GM13977 (cell line): Measurements from ENCODE around the gene OTOGL.
"Not testable (repeated sequence)": the region's sequence is repeated elsewhere in the genome, so short reads cannot be mapped to it uniquely, and the experiment has no call there.

ENCODE experiments used
- DNase-seq: peaks from one replicate; pipeline ENCODE4 v3.0.0; 2012; ENCODE audit warnings: low spot score
- in situ Hi-C: fragments of 300-500 bp; cut with MboI; formaldehyde crosslinking; loops from one replicate; pipeline ENCODE4 v1.12.0; 2022; ENCODE audit warnings: low sequenced_read_pairs, low pct_unique_long_range_greater_than_20kb, mixed read lengths, inconsistent platforms; ENCODE audit not compliant: unreplicated experiment
- TF ChIP-seq, protein P1 (sequence below): IDR thresholded peaks from 2 replicates; pipeline ENCODE4 v1.5.1; 2012; ENCODE audit warnings: mild to moderate bottlenecking, control low read depth; ENCODE audit not compliant: insufficient read depth; ENCODE audit errors: extremely low read depth, missing control alignments

OTOGL gene

DNA sequence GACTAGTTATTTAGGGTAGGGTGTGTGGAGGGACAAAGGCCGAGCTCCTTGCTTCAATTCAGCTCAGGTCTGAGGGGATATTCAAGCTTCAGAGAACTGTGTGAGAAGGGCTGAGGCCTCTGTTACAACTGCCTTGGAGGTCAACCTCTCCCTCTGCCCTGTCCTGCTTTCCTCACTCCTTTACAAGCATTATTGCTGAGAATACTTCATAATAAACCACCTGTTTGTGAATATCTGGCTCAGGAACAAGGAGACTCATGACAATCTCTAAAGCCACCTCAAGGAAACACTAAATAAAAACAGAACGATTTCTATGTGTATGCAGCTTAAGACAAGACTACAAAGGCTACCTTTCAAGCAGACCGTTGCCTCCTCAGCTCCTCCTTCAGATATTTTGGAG lies 21.7 kb downstream of the OTOGL start:
- in situ Hi-C loops, result no loop called here
- TF ChIP-seq, protein P1, sequence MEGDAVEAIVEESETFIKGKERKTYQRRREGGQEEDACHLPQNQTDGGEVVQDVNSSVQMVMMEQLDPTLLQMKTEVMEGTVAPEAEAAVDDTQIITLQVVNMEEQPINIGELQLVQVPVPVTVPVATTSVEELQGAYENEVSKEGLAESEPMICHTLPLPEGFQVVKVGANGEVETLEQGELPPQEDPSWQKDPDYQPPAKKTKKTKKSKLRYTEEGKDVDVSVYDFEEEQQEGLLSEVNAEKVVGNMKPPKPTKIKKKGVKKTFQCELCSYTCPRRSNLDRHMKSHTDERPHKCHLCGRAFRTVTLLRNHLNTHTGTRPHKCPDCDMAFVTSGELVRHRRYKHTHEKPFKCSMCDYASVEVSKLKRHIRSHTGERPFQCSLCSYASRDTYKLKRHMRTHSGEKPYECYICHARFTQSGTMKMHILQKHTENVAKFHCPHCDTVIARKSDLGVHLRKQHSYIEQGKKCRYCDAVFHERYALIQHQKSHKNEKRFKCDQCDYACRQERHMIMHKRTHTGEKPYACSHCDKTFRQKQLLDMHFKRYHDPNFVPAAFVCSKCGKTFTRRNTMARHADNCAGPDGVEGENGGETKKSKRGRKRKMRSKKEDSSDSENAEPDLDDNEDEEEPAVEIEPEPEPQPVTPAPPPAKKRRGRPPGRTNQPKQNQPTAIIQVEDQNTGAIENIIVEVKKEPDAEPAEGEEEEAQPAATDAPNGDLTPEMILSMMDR, result no peak
- DNase-seq, result no peak

- TF ChIP-seq, protein P1, result no peak
- in situ Hi-C loops, result no loop called here
- DNase-seq, result no peak
Observed at GRCh38 chr12:80121661-80122060, 22.3 kb downstream of the OTOGL start.

DNA sequence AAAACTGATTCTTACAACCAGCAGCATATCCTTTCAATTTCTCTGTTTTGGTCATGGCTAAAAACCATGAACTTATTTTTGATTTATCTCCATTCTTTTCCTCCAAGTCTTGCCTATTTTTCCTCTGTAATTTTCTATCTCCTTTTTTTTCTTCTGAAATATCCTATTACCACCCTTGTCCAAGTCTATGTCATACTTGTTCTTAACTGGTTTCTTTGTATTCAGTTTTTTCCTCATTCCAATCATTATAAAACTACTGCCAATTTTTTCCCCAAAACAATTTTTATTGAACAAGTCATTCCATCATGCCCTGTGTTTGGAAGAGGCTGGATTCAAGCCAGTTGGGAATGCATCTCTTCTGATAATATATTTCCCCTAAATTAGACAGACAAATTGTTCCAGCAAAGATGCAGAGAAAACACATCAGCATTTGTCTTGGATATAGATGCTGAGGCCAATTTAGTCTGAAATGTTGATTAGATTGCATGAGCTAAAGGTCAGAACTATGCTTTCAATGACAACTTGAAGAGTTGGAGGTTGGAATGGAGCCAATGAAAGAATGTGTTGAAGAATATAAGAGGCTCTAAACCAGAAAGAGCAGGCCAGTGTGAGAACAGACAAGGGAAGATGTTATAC lies 30.7 kb downstream of the OTOGL start:
- in situ Hi-C loops, result no loop called here
- TF ChIP-seq, protein P1, result no peak
- DNase-seq, result no peak

DNA sequence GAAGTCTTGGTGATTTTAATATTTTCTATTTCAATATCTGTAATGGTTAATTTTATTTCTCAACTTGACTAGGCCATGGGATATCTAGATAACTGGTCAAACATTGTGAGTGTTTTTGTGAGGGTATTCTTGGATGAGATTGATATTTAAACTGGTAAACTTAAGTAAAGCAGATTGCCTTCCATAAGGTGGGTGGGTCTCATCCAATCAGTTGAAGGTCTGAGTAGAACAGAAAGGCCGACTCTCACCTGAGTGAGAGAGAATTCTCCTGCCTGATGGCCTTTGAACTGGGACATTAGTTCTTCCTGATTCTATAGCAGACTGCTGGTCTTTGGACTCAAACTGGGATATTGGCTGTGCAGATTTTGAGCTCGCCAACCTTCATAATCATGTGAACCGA lies 36.3 kb downstream of the OTOGL start:
- in situ Hi-C loops, result no loop called here
- TF ChIP-seq, protein P1, result no peak
- no peak for DNase-seq

- TF ChIP-seq, protein P1, result no peak
- no peak for DNase-seq
- in situ Hi-C loops, result no loop called here
Observed at GRCh38 chr12:80140005-80140404, 40.7 kb downstream of the OTOGL start.

DNA sequence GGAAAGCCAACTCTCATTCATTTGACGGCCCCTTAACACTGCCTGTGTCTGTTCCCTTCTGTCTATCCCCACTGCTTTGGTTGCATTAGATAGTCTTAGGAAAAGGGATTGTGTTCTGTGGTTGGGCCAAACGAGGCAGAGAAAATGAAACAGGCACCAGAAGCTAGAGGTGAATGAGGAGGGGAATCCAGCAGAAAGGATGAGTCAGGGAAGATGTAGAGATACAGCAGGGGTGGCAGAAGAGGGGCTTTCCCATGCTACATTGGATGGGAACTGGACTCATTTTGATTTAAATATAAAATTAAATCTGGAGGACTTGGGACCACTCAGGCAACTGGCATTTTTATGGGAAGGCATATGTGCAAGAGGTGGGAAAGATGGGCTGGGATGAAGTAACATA lies 43.3 kb downstream of the OTOGL start:
- no peak for DNase-seq
- TF ChIP-seq, protein P1, result no peak
- in situ Hi-C loops, result no loop called here

DNA sequence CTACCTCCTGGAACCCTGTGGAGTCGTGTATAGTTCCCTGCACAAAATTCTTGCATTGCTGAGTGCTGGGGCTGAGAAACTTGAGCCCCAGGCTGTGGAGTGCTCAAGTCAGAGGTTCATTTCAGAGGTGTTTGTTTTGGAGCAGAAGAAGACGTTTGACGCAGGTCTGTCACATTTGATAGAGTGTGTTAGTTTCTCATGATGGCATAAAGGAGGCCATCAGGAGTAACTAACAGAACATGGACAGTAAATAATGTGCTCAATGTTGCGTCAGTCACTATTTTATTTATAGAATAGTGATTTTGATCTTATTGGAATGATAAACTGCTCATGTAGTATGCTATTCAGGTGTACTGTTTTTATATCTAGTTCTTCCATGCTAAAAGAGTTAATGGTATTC lies 44.2 kb downstream of the OTOGL start:
- in situ Hi-C loops, result no loop called here
- TF ChIP-seq, protein P1, result no peak
- no peak for DNase-seq

DNA sequence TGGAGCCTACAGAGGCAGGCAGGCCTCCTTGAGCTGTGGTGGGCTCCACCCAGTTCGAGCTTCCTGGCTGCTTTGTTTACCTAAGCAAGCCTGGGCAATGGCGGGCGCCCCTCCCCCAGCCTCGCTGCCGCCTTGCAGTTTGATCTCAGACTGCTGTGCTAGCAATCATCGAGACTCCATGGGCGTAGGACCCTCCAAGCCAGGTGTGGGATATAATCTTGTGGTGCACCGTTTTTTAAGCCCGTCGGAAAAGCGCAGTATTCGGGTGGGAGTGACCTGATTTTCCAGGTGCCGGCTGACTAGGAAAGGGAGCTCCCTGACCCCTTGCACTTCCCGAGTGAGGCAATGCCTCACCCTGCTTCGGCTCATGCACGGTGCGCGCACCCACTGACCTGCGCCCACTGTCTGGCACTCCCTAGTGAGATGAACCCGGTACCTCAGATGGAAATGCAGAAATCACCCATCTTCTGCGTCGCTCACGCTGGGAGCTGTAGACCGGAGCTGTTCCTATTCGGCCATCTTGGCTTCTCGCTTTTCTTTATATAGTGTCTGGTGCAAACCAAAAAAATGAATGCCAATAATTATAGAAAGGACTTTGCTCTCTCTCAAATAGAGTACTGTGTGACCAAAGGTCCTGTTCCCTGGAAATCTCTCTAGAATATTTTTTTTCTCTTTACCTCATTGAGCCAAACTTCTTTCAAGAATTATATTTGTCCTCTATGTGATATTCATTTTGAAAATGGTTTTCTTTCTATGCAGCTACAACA lies 50.4 kb downstream of the OTOGL start:
- in situ Hi-C loops, result not testable (repeated sequence)

More for the DNA sequence above, 50.4 kb downstream of the OTOGL start:
- not testable (repeated sequence) for DNase-seq
